ENCODE measurements around the gene KATNIP. TPM values are rescaled to one million over a fixed set of nuclear protein-coding genes. Genes with fewer than 3 reads are reported as not detected.

KATNIP gene
- total and polyA plus RNA-seq, 7 donors = 6.7 to 31.9 (median 15.1) TPM

DNA sequence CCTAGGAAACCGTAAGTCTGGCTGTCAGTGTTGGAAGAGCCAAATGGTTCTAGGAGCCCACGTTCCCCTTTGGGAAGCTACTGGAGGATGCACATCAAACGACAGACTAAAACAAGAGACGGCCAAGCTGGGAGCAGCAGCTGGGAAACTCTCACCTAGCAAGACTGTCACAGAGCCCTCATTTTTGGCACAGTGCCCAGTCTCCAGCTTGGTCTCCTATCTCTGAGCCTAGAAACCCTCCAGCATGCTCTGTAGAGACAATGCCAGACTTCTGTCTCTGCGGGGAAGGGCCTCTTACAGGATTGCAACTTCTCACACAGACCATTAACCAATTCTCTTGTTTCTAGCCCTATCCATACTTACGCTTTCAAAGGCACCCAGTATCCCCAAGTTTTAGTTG lies 23.8 kb upstream of the KATNIP start:
- 93 to 94% methylated on average over 6 of the region's 6 CpGs for WGBS, 2 donors
- Histone ChIP-seq H3K27me3 (no peaks in the 10 kb centered on the region), H3K27ac (no peak overlapping the region), H3K4me3 (no peak overlapping the region), H3K9me3 (no peaks in the 10 kb centered on the region), H3K36me3 (peaks cover 29 to 84% (median 65%) of the 10 kb centered on the region in 4 donors), H3K4me1 (peaks cover 0 to 6% (median 4%) of the 10 kb centered on the region in 4 donors)
- intact Hi-C loops (cut with DNase I) = no loop called here
- DNase-seq = no peak
- TF ChIP-seq POLR2AphosphoS5 (IDR thresholded peaks at IDR 0.05) (no peak), EP300 (IDR thresholded peaks at IDR 0.05) (no peak), POLR2A (IDR thresholded peaks at IDR 0.05) (no peak)
- TF ChIP-seq, protein P1, sequence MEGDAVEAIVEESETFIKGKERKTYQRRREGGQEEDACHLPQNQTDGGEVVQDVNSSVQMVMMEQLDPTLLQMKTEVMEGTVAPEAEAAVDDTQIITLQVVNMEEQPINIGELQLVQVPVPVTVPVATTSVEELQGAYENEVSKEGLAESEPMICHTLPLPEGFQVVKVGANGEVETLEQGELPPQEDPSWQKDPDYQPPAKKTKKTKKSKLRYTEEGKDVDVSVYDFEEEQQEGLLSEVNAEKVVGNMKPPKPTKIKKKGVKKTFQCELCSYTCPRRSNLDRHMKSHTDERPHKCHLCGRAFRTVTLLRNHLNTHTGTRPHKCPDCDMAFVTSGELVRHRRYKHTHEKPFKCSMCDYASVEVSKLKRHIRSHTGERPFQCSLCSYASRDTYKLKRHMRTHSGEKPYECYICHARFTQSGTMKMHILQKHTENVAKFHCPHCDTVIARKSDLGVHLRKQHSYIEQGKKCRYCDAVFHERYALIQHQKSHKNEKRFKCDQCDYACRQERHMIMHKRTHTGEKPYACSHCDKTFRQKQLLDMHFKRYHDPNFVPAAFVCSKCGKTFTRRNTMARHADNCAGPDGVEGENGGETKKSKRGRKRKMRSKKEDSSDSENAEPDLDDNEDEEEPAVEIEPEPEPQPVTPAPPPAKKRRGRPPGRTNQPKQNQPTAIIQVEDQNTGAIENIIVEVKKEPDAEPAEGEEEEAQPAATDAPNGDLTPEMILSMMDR (IDR thresholded peaks at IDR 0.05) = no peak

DNA sequence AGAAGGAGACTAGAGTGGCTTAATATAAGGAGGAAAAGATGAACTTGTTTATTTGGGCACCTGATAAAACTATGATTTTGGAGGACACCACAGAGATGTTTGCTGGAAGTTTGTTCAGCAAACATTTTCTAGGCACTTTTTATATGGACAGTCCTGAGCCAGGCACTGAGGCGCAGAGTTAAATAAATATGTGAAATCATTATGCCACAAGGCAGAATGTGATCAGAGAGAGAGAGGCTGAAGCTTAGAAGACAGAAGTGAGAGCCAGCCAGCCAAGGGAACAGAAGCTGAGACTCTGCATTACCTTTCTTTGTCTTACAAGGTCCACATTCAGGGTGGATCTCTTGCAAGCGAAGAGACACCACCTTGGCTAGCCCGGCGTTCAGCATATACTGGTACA lies 21.6 kb upstream of the KATNIP start:
- WGBS, 2 donors = 97% methylated on average over 4 of the region's 4 CpGs
- Histone ChIP-seq H3K27me3 (no peaks in the 10 kb centered on the region), H3K27ac (no peak overlapping the region), H3K9me3 (no peaks in the 10 kb centered on the region), H3K4me1 (no peaks in the 10 kb centered on the region), H3K36me3 (peaks cover 30 to 100% (median 84%) of the 10 kb centered on the region in 4 donors), H3K4me3 (no peak overlapping the region)
- no peak for DNase-seq
- intact Hi-C loops (cut with DNase I) = no loop called here
- TF ChIP-seq POLR2AphosphoS5 (IDR thresholded peaks at IDR 0.05) (no peak), EP300 (IDR thresholded peaks at IDR 0.05) (no peak), POLR2A (IDR thresholded peaks at IDR 0.05) (no peak)
- TF ChIP-seq, protein P1 (IDR thresholded peaks at IDR 0.05) = no peak

DNA sequence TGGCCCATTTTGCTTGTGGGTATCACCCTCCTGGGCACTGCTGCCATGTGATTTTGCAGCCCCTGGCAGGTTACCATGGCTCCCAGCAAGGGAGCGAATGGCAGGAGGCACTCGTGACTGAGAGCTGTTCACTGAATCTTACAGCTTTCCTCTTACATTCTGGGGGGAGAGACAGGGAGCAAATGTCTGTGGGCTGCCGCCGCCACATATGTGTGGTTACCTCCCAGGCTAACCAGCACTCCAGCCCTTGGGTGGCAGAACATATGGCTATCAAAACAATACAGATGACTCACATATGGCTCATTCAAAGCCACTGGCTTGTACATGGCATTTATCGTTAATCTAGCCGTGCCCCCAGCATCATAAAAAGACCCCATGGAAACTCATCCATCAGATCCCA lies 20.0 kb upstream of the KATNIP start:
- TF ChIP-seq, protein P1 (IDR thresholded peaks at IDR 0.05) = no peak
- no peak for TF ChIP-seq POLR2AphosphoS5 (IDR thresholded peaks at IDR 0.05)
- TF ChIP-seq POLR2A (IDR thresholded peaks at IDR 0.05) = no peak
- TF ChIP-seq EP300 (IDR thresholded peaks at IDR 0.05) = no peak
- DNase-seq = no peak
- intact Hi-C loops (cut with DNase I) = no loop called here
- H3K27ac ChIP-seq = no peak overlapping the region
- WGBS, 2 donors = 94 to 96% methylated on average over 6 of the region's 6 CpGs
- no peak overlapping the region for H3K4me3 ChIP-seq
- no peaks in the 10 kb centered on the region for H3K4me1 ChIP-seq
- H3K27me3 ChIP-seq = no peaks in the 10 kb centered on the region
- H3K9me3 ChIP-seq = no peaks in the 10 kb centered on the region
- peaks cover 30 to 100% (median 83%) of the 10 kb centered on the region in 4 donors for H3K36me3 ChIP-seq

DNA sequence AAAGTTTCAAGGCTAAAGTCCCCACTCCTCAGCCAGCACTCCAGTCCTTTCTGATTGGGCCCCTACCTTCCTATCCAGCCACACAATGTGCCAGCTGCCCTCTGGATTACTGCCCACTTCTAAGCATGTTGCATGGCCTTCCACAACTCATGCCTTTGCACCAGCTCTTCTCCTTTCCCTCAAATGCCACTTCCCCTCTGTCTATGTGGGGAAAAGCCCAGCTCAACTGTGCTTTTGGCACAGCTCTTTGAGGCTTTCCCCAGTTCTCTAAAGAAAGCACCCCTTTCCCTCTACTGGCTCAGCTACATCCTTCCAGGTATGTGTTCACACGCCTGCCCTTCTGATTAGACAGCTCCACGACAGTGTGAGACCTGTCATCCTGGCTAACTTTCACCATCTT lies 18.8 kb upstream of the KATNIP start:
- intact Hi-C loops (cut with DNase I) = no loop called here
- no peak for DNase-seq
- TF ChIP-seq EP300 (IDR thresholded peaks at IDR 0.05) = no peak
- TF ChIP-seq, protein P1 (IDR thresholded peaks at IDR 0.05) = no peak
- no peak for TF ChIP-seq POLR2AphosphoS5 (IDR thresholded peaks at IDR 0.05)
- TF ChIP-seq POLR2A (IDR thresholded peaks at IDR 0.05) = no peak
- Histone ChIP-seq H3K36me3 (peaks cover 23 to 100% (median 76%) of the 10 kb centered on the region in 4 donors), H3K9me3 (no peaks in the 10 kb centered on the region), H3K27me3 (no peaks in the 10 kb centered on the region), H3K4me3 (no peak overlapping the region), H3K4me1 (no peaks in the 10 kb centered on the region), H3K27ac (no peak overlapping the region)
- WGBS, 2 donors = 66 to 91% methylated on average over 2 of the region's 2 CpGs

Measured in sigmoid colon (tissue), 7 donors.